GM23248 (cell line): Measurements from ENCODE around the gene ANKH.

ENCODE experiments used
- EZH2 ChIP-seq: fragments of 200-600 bp; sonication (generic); IDR thresholded peaks from 2 replicates; pipeline ENCODE4 v1.6.1; 2018; ENCODE audit warnings: antibody characterized with exemption, mild to moderate bottlenecking; ENCODE audit not compliant: insufficient read depth, poor library complexity, severe bottlenecking
- EZH2phosphoT487 ChIP-seq: fragments of 200-600 bp; sonication (generic); IDR thresholded peaks from 2 replicates; pipeline ENCODE4 v1.6.1; 2018; ENCODE audit warnings: antibody characterized with exemption, moderate library complexity, mild to moderate bottlenecking, low read depth; ENCODE audit not compliant: insufficient read depth

GRCh38 chr5:14735944-14736343 lies 135.6 kb downstream of the ANKH start:
- TF ChIP-seq EZH2phosphoT487 (no peak), EZH2 (no peak)
